K562 (cell line): ENCODE measurements around the gene MGAT1. TPM values are rescaled to one million over a fixed set of nuclear protein-coding genes. Genes with fewer than 3 reads are reported as not detected.

ENCODE experiments used
- ARID3A ChIP-seq: IDR thresholded peaks from 2 replicates; pipeline ENCODE4 v1.6.1; 2012; ENCODE audit warnings: low read depth, low read length, improper control_type of control experiment, borderline replicate concordance
- BCOR ChIP-seq: fragments of 450-650 bp; IDR thresholded peaks from 2 replicates; pipeline ENCODE4 v1.6.1; 2016
- COPS2 ChIP-seq: fragments of 450-650 bp; conservative IDR thresholded peaks from 2 replicates; pipeline ENCODE4 v1.6.1; 2016; ENCODE audit warnings: mild to moderate bottlenecking, moderate library complexity
- CREM ChIP-seq: IDR thresholded peaks from 2 replicates; pipeline ENCODE4 v1.6.1; 2014; ENCODE audit warnings: antibody characterized with exemption, low read depth
- CUX1 ChIP-seq: fragments of 200-800 bp; sonication (Bioruptor generic); IDR thresholded peaks from 2 replicates; pipeline ENCODE4 v1.6.1; 2016; ENCODE audit warnings: missing genetic modification characterization, missing compliant biosample characterization
- GABPB1 ChIP-seq: sonication (generic); formaldehyde crosslinking; IDR thresholded peaks from 2 replicates; pipeline ENCODE4 v1.8.0; 2022; ENCODE audit warnings: mild to moderate bottlenecking, missing genetic modification reagents
- HDAC8 ChIP-seq: fragments of 450-650 bp; IDR thresholded peaks from 2 replicates; pipeline ENCODE4 v1.6.1; 2016; ENCODE audit warnings: mild to moderate bottlenecking, missing genetic modification characterization, moderate library complexity, missing compliant biosample characterization
- HDGF ChIP-seq: fragments of 450-650 bp; IDR thresholded peaks from 2 replicates; pipeline ENCODE4 v1.6.1; 2016
- HNRNPH1 ChIP-seq: fragments of 200-400 bp; formaldehyde crosslinking; optimal IDR thresholded peaks from 2 replicates; pipeline ENCODE3; 2017; ENCODE audit warnings: low read depth, mild to moderate bottlenecking, low read length, moderate library complexity
- IRF1 ChIP-seq: sonication (generic); formaldehyde crosslinking; IDR thresholded peaks from 2 replicates; pipeline ENCODE4 v1.8.0; 2022; ENCODE audit warnings: missing genetic modification reagents, mild to moderate bottlenecking, borderline replicate concordance
- IRF9 ChIP-seq: fragments of 450-650 bp; IDR thresholded peaks from 2 replicates; pipeline ENCODE4 v1.6.1; 2016; ENCODE audit warnings: missing biosample characterization, missing genetic modification characterization
- MIER1 ChIP-seq: fragments of 450-650 bp; IDR thresholded peaks from 2 replicates; pipeline ENCODE4 v1.6.1; 2016; ENCODE audit warnings: antibody characterized with exemption, mild to moderate bottlenecking, low read depth
- MYNN ChIP-seq, 2 experiments: sonication (generic); formaldehyde crosslinking in 1 of 2; IDR thresholded peaks; 2 replicates each; pipeline versions ENCODE4 v1.5.0 to v1.6.1; 2016 to 2020; ENCODE audit warnings: antibody characterized with exemption in 1 of 2, missing genetic modification reagents in 1 of 2
- SMARCE1 ChIP-seq: fragments of 450-650 bp; IDR thresholded peaks from 2 replicates; pipeline ENCODE4 v1.7.1; 2016; ENCODE audit warnings: mild to moderate bottlenecking
- THRB ChIP-seq: fragments of 450-650 bp; formaldehyde crosslinking; conservative IDR thresholded peaks from 2 replicates; pipeline ENCODE4 v1.4.0; 2022; ENCODE audit warnings: mild to moderate bottlenecking, missing genetic modification characterization
- ZNF324 ChIP-seq: fragments of 250-450 bp; sonication (Bioruptor Pico); IDR thresholded peaks from 2 replicates; pipeline ENCODE4 v1.4.0; 2020; ENCODE audit warnings: mild to moderate bottlenecking
- ZZZ3 ChIP-seq: fragments of 450-650 bp; IDR thresholded peaks from 2 replicates; pipeline ENCODE4 v1.6.1; 2016; ENCODE audit warnings: antibody characterized with exemption, mild to moderate bottlenecking, moderate library complexity
- polyA plus RNA-seq, 8 experiments: library from polyadenylated mRNA; depleted of rRNA in 4 of 8; stranded (reverse) in 5 of 8; unstranded in 3 of 8; fragments of >200 nt; fragmentation: Nextera tagmentation in 2 of 8; fragmentation: Illumina TruSeq in 1 of 8; extraction: Ambion mirVana in 2 of 8; extraction: Trizol in 1 of 8; gene quantifications; 2 replicates each; pipeline versions ENCODE4 v1.2.1 to v1.2.3, GENCODE V29; 2011 to 2014; ENCODE audit warnings: inconsistent platforms in 1 of 8, missing spikeins in 1 of 8
- total RNA-seq, 7 experiments: library from RNA; depleted of rRNA in 6 of 7; stranded (reverse); fragments of >200 nt in 6 of 7; fragmentation: Illumina TruSeq in 2 of 7; extraction: Trizol in 2 of 7; gene quantifications; 2 replicates each; pipeline versions ENCODE4 v1.2.1 to v1.2.3, GENCODE V29; 2011 to 2021; ENCODE audit warnings: low replicate concordance in 1 of 7

The MGAT1 gene
- total and polyA plus RNA-seq, 9 of the 15 experiments (the other 6 are each of a cell fraction or from before 2014, with no cell fraction given), result 3.9 to 82.7 (median 44.5) TPM

GRCh38 chr5:180802325-180803180 is at the start of gene MGAT1 (continued):
- TF ChIP-seq IRF9 (tag) (no peak), HNRNPH1 (no peak), THRB (CRISPR knock-in tag) (no peak), BCOR (0 out of 2 replicates have a peak, but pooled peaks have one; percentile 14), MIER1 (no peak), ZZZ3 (no peak), IRF1 (CRISPR knock-in tag) (no peak), SMARCE1 (no peak), HDAC8 (no peak), CREM (no peak), MYNN (IDR thresholded peaks at IDR 0.05) (no peak), MYNN (CRISPR knock-in tag; IDR thresholded peaks at IDR 0.05) (no peak), ZNF324 (CRISPR knock-in tag) (0 out of 2 replicates have a peak, but pooled peaks have one; percentile 56), COPS2 (no peak), CUX1 (CRISPR knock-in tag) (no peak), HDGF (no peak), ARID3A (no peak), GABPB1 (CRISPR knock-in tag) (no peak)
